Fibroblast of lung (primary cell): ENCODE measurements around the gene NUAK2.

Source experiments
- EZH2 ChIP-seq: IDR thresholded peaks from 2 replicates; pipeline ENCODE4 v1.5.1; 2012; ENCODE audit warnings: low read length, control low read depth, mild to moderate bottlenecking; ENCODE audit errors: missing control alignments
- TF ChIP-seq, protein P1 (sequence below), 2 donors: IDR thresholded peaks in 1 of 2; conservative IDR thresholded peaks in 1 of 2; 1 replicate in 1 of 2; 2 replicates in 1 of 2; pipeline ENCODE4 v1.5.1; 2011 to 2012; ENCODE audit warnings: low read length in 2 of 2, control low read depth in 1 of 2, inconsistent platforms in 1 of 2, low read depth in 1 of 2, mild to moderate bottlenecking in 1 of 2

DNA sequence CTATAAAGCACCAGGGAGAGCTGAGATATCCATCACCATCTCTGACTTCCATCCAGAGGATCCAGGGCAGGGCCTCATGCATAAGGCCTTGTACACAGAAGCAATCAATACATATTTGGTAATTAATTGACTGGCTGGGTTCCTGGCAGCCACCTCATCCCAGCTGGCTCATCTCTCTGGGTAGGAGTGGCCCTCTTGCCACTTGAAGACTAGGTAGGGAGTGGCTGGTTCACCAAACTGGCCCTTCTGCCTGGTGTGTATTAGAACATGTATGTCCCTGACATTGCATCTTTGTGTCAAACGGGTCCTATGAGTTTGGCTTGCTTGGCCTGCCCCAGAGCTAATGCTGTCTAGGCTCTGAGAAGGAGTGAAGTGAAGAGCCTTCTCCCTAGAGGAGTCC, 11.8 kb downstream of the NUAK2 start:
- TF ChIP-seq, protein P1, sequence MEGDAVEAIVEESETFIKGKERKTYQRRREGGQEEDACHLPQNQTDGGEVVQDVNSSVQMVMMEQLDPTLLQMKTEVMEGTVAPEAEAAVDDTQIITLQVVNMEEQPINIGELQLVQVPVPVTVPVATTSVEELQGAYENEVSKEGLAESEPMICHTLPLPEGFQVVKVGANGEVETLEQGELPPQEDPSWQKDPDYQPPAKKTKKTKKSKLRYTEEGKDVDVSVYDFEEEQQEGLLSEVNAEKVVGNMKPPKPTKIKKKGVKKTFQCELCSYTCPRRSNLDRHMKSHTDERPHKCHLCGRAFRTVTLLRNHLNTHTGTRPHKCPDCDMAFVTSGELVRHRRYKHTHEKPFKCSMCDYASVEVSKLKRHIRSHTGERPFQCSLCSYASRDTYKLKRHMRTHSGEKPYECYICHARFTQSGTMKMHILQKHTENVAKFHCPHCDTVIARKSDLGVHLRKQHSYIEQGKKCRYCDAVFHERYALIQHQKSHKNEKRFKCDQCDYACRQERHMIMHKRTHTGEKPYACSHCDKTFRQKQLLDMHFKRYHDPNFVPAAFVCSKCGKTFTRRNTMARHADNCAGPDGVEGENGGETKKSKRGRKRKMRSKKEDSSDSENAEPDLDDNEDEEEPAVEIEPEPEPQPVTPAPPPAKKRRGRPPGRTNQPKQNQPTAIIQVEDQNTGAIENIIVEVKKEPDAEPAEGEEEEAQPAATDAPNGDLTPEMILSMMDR (conservative IDR thresholded peaks at IDR 0.05 in 1 of 2, IDR thresholded peaks at IDR 0.05 in 1 of 2; ENCODE audit: low read depth in 1 of 2, low read length in 2 of 2), result no peak
- no peak for TF ChIP-seq EZH2
